OCI-LY1 (cell line): Measurements from ENCODE around the gene HSF2BP.
"Not testable (repeated sequence)": the region's sequence is repeated elsewhere in the genome, so short reads cannot be mapped to it uniquely, and the experiment has no call there.

Experiments used
- H2AFZ ChIP-seq: fragments of 200-600 bp; sonication (generic), shearing (Covaris generic); 2 replicates; pipeline ENCODE4 v1.6.0; 2014; ENCODE audit warnings: antibody characterized with exemption, mild to moderate bottlenecking, low read length
- H3F3A ChIP-seq: fragments of 200-600 bp; sonication (generic), shearing (Covaris generic); 2 replicates; pipeline ENCODE4 v1.6.0; 2014; ENCODE audit warnings: mild to moderate bottlenecking, antibody characterized with exemption, low read length, moderate library complexity; ENCODE audit not compliant: insufficient read depth
- H3K27ac ChIP-seq: fragments of 200-600 bp; sonication (generic); 2 replicates; pipeline ENCODE4 v1.5.1; 2014; ENCODE audit warnings: low read length, mixed run types, mild to moderate bottlenecking, low read depth; ENCODE audit not compliant: poor library complexity, severe bottlenecking
- H3K27me3 ChIP-seq: fragments of 200-600 bp; sonication (generic); 2 replicates; pipeline ENCODE4 v1.6.0; 2014; ENCODE audit warnings: antibody characterized with exemption, mild to moderate bottlenecking, low read length, moderate library complexity; ENCODE audit not compliant: insufficient read depth
- H3K36me3 ChIP-seq: fragments of 200-600 bp; sonication (generic); 2 replicates; pipeline ENCODE4 v1.6.1; 2014; ENCODE audit warnings: mild to moderate bottlenecking, antibody characterized with exemption, low read length, moderate library complexity, mixed read lengths; ENCODE audit not compliant: insufficient read depth
- H3K4me1 ChIP-seq: fragments of 200-600 bp; sonication (generic); 2 replicates; pipeline ENCODE4 v1.5.1; 2014; ENCODE audit warnings: mild to moderate bottlenecking, low read length, moderate library complexity; ENCODE audit not compliant: insufficient read depth, severe bottlenecking
- H3K4me2 ChIP-seq: fragments of 200-600 bp; sonication (generic), shearing (Covaris generic); 2 replicates; pipeline ENCODE4 v1.6.1; 2014; ENCODE audit warnings: low read length
- H3K4me3 ChIP-seq: fragments of 200-600 bp; sonication (generic); 2 replicates; pipeline ENCODE4 v1.5.1; 2014; ENCODE audit warnings: low read length, low read depth, mild to moderate bottlenecking, mixed read lengths; ENCODE audit not compliant: poor library complexity, severe bottlenecking
- H3K79me2 ChIP-seq: fragments of 200-600 bp; shearing (Covaris generic); 2 replicates; pipeline ENCODE4 v1.6.1; 2016; ENCODE audit warnings: mixed run types, low read length, mixed read lengths; ENCODE audit not compliant: insufficient read depth
- H3K9ac ChIP-seq: fragments of 200-600 bp; sonication (generic), shearing (Covaris generic); 2 replicates; pipeline ENCODE4 v1.6.1; 2014; ENCODE audit warnings: mild to moderate bottlenecking, low read length, mixed read lengths
- H3K9me2 ChIP-seq: fragments of 200-600 bp; sonication (generic), shearing (Covaris generic); 2 replicates; pipeline ENCODE4 v1.6.1; 2014; ENCODE audit warnings: low read depth, mild to moderate bottlenecking, low read length, mixed read lengths
- H3K9me3 ChIP-seq: fragments of 200-600 bp; shearing (Covaris generic); 2 replicates; pipeline ENCODE4 v1.6.1; 2014; ENCODE audit warnings: low read length, mixed read lengths
- H4K20me1 ChIP-seq: fragments of 200-600 bp; sonication (generic), shearing (Covaris generic); 2 replicates; pipeline ENCODE4 v1.6.0; 2016; ENCODE audit warnings: mild to moderate bottlenecking, low read length; ENCODE audit not compliant: insufficient read depth
- CTCF ChIP-seq: fragments of 200-600 bp; sonication (generic), shearing (Covaris generic); IDR thresholded peaks from 2 replicates; pipeline ENCODE4 v1.5.1; 2017; ENCODE audit warnings: mild to moderate bottlenecking, antibody characterized with exemption, low read length, moderate library complexity, mixed read lengths
- EZH2 ChIP-seq: fragments of 200-600 bp; sonication (generic), shearing (Covaris generic); IDR thresholded peaks from 2 replicates; pipeline ENCODE4 v1.8.0; 2017; ENCODE audit warnings: borderline replicate concordance, mixed run types, mild to moderate bottlenecking, antibody characterized with exemption, low read length, moderate library complexity, mixed read lengths

HSF2BP gene

GRCh38 chr21:43699933-43700599 is 40.8 kb upstream of the HSF2BP start:
- no peaks in the 10 kb centered on the region for H4K20me1 ChIP-seq
- peaks cover 9% of the 10 kb centered on the region for H3K4me1 ChIP-seq
- peaks cover 28% of the 10 kb centered on the region for H3K36me3 ChIP-seq
- H2AFZ ChIP-seq: no peak overlapping the region
- no peaks in the 10 kb centered on the region for H3K9me3 ChIP-seq
- H3K9me2 ChIP-seq: no peaks in the 10 kb centered on the region
- no peak overlapping the region for H3K27ac ChIP-seq
- H3F3A ChIP-seq: no peaks in the 10 kb centered on the region
- H3K79me2 ChIP-seq: no peaks in the 10 kb centered on the region
- H3K4me3 ChIP-seq: no peak overlapping the region
- H3K9ac ChIP-seq: no peak overlapping the region
- no peak overlapping the region for H3K4me2 ChIP-seq
- TF ChIP-seq EZH2 (no peak), CTCF (no peak)
- peaks cover 5% of the 10 kb centered on the region; the same call in 1 of the 2 replicates for H3K27me3 ChIP-seq

DNA sequence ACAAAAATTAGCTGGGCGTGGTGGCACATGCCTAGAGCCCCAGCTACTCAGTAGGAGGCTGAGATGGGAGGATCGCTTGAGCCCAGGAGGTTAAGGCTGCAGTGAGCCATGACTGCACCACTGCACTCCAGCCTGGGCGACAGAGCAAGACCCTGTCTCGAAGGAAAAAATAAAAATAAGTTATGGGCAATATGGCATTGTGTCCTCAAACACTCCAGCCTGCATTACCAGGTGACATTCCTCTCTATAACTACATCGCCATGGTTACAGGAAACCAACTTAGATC is 40.1 kb upstream of the HSF2BP start:
- not testable (repeated sequence) for H3K4me2 ChIP-seq, H3K9me3 ChIP-seq, H3K79me2 ChIP-seq, H3K9ac ChIP-seq, H3K4me1 ChIP-seq, H3K27me3 ChIP-seq, H4K20me1 ChIP-seq, H2AFZ ChIP-seq, H3K9me2 ChIP-seq, H3F3A ChIP-seq, H3K27ac ChIP-seq, H3K4me3 ChIP-seq
- H3K36me3 ChIP-seq: peaks cover 34% of the 10 kb centered on the region

GRCh38 chr21:43697758-43698643 is 38.7 kb upstream of the HSF2BP start:
- H3K36me3 ChIP-seq: peaks cover 48% of the 10 kb centered on the region
- no peaks in the 10 kb centered on the region for H3K9me2 ChIP-seq
- peaks cover 6% of the 10 kb centered on the region for H3K4me1 ChIP-seq
- H3K79me2 ChIP-seq: no peaks in the 10 kb centered on the region
- no peaks in the 10 kb centered on the region for H3F3A ChIP-seq
- no peak overlapping the region for H3K9ac ChIP-seq
- TF ChIP-seq CTCF (no peak), EZH2 (no peak)
- H4K20me1 ChIP-seq: no peaks in the 10 kb centered on the region
- no peak overlapping the region for H3K27ac ChIP-seq
- H3K27me3 ChIP-seq: peaks cover 5% of the 10 kb centered on the region; the same call in 1 of the 2 replicates
- H3K4me3 ChIP-seq: no peak overlapping the region
- H2AFZ ChIP-seq: no peak overlapping the region
- H3K9me3 ChIP-seq: no peaks in the 10 kb centered on the region
- no peak overlapping the region for H3K4me2 ChIP-seq
